Measurements from ENCODE around the gene FCGR3A. TPM values are rescaled to one million over a fixed set of nuclear protein-coding genes. Genes with fewer than 3 reads are reported as not detected.

FCGR3A gene
- total and polyA plus RNA-seq, 2 of the 8 experiments (the other 6 are each of a cell fraction or from before 2014, with no cell fraction given) = not detected

- TF ChIP-seq SUZ12 (IDR thresholded peaks at IDR 0.05; ENCODE audit: low read length) (no peak), KDM5A (IDR thresholded peaks at IDR 0.05; ENCODE audit: low read length) (no peak)
Observed at GRCh38 chr1:161501234-161501633, 48.4 kb downstream of the FCGR3A start (continued).

All from H1 (cell line).